ENCODE data around the gene KMT2B.
A peak's percentile ranks its signal among the peaks of the same experiment; 100 is the strongest.

KMT2B gene

DNA sequence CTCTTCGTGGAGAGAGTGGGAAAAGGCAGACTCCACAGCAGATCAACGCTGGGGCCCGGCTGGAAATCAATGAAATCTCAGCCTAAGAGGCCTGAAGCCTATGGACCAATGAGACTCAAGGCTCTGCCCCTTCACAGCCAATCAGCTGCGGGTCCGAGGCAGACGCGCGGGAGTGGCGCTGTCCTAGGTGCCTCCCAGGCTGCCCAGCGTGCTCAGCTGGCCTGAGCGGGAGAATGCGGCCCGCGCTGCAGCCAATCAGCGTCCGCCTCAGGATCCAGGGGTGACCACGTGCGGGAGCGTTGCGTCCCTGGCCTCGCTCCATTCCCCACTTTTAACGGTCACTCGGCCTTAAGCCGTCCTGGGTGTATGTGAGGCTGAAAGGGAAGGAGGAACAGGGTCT is 13.6 kb upstream of the KMT2B start, which contains the start of gene ZBTB32:
ZBTB32 (plus strand) TSS at position 341 of the 400 bp plus-strand sequence. CDS start 10,069 bp downstream, outside the sequence.
- DNase-seq = peak; percentile 81
- Histone ChIP-seq H3K79me2 (ENCODE audit: control insufficient read depth, insufficient read depth, low read length) (no peaks in the 10 kb centered on the region), H2BK15ac (replicated peaks; ENCODE audit: low read depth) (no peak within 1 kb of the TSS), H3K27me3 (ENCODE audit: insufficient read depth, low read length, poor library complexity) (no peaks in the 10 kb centered on the region), H3K4ac (ENCODE audit: low read depth, low read length) (no peak within 1 kb of the TSS), H3K9ac (ENCODE audit: low read length) (no peak within 1 kb of the TSS), H4K5ac (ENCODE audit: low read length) (no peak within 1 kb of the TSS), H2BK5ac (ENCODE audit: low read length) (no peak within 1 kb of the TSS), H3K36me3 (ENCODE audit: control insufficient read depth, insufficient read depth, low read length) (no peaks in the 10 kb centered on the region), H2AK5ac (ENCODE audit: low read length) (no peak within 1 kb of the TSS), H3K56ac (ENCODE audit: low read length) (no peak within 1 kb of the TSS), H3K27ac (ENCODE audit: low read depth, low read length) (no peak within 1 kb of the TSS), H3K79me1 (ENCODE audit: low read length) (no peaks in the 10 kb centered on the region), H3K18ac (ENCODE audit: low read length) (no peak within 1 kb of the TSS), H3K23ac (ENCODE audit: low read length) (no peak within 1 kb of the TSS), H4K8ac (ENCODE audit: low read depth, low read length) (no peak within 1 kb of the TSS), H2BK120ac (ENCODE audit: low read depth, low read length) (no peak within 1 kb of the TSS), H3K4me3 (ENCODE audit: low read length) (no peak within 1 kb of the TSS), H3K4me2 (ENCODE audit: low read length) (no peak within 1 kb of the TSS), H3K4me1 (ENCODE audit: control insufficient read depth, low read depth, low read length) (no peaks in the 10 kb centered on the region)
- no CpG with 5 or more reads among the region's 24 CpGs for WGBS (ENCODE audit: extremely low coverage, insufficient coverage, low lambda C conversion rate)

- Histone ChIP-seq H3K4me3 (ENCODE audit: low read length) (no peak overlapping the region), H3K18ac (ENCODE audit: low read length) (no peak overlapping the region), H3K27me3 (ENCODE audit: insufficient read depth, low read length, poor library complexity) (no peaks in the 10 kb centered on the region), H3K27ac (ENCODE audit: low read depth, low read length) (no peak overlapping the region), H3K9ac (ENCODE audit: low read length) (no peak overlapping the region), H3K79me2 (ENCODE audit: control insufficient read depth, insufficient read depth, low read length) (no peaks in the 10 kb centered on the region), H2AK5ac (ENCODE audit: low read length) (no peak overlapping the region), H3K23ac (ENCODE audit: low read length) (no peak overlapping the region), H2BK120ac (ENCODE audit: low read depth, low read length) (no peak overlapping the region), H4K8ac (ENCODE audit: low read depth, low read length) (no peak overlapping the region), H3K4me2 (ENCODE audit: low read length) (no peak overlapping the region), H3K56ac (ENCODE audit: low read length) (no peak overlapping the region), H3K79me1 (ENCODE audit: low read length) (no peaks in the 10 kb centered on the region), H2BK5ac (ENCODE audit: low read length) (no peak overlapping the region), H3K36me3 (ENCODE audit: control insufficient read depth, insufficient read depth, low read length) (no peaks in the 10 kb centered on the region), H3K4ac (ENCODE audit: low read depth, low read length) (no peak overlapping the region), H3K4me1 (ENCODE audit: control insufficient read depth, low read depth, low read length) (no peaks in the 10 kb centered on the region), H4K5ac (ENCODE audit: low read length) (no peak overlapping the region), H2BK15ac (replicated peaks; ENCODE audit: low read depth) (no peak overlapping the region)
- no CpG with 5 or more reads among the region's 1 CpG for WGBS (ENCODE audit: extremely low coverage, insufficient coverage, low lambda C conversion rate)
- DNase-seq = no peak
Observed at GRCh38 chr19:35708391-35708790, 9.4 kb upstream of the KMT2B start.

DNA sequence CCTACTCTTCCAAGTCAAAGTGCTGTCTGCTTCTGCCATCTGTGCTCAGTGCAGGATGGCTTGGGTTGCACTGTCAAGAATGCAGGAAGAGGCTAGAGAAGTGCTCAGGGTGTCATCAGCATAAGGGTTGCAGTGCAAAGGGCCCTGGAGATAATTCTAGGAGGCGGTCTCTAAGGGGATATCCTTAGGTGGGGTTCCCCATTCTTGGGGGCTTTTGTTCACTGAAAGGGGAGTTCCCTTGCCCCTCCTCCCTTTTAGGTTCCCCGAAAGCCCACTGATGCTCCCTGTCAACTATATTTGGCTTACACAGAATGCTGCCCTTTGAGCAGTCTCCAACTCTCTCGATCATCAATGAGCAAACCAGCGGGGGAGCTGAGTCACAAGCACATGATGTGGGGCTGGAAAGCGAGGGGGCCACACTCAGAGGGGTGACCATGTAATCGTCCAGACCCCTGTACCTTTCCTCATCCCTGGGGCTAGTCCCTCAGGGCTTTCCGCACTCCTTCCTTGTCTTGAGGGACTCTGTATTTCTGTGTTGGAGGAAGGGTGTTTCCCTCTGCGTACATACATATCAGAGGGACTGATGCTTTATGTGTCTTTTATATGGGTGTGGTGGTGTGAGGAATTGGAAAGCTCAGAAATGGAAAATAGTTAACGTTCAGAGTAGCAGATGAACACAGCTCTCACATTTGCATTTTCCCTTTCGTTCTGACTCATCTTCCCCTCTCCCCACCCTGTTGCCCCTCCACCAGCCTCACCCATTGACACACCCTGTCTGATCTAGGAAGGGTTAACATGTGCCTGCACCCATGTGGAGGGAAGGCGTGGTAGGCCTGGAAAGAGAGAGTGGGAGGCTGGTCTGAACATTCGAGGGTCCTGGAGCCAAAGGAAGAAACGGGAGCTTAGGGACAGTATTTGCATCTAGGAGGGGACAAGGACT is 6.7 kb upstream of the KMT2B start:
- Histone ChIP-seq H4K8ac (ENCODE audit: low read depth, low read length) (no peak overlapping the region), H3K4me1 (ENCODE audit: control insufficient read depth, low read depth, low read length) (peaks cover 2% of the 10 kb centered on the region), H3K79me2 (ENCODE audit: control insufficient read depth, insufficient read depth, low read length) (no peaks in the 10 kb centered on the region), H4K5ac (ENCODE audit: low read length) (no peak overlapping the region), H2BK5ac (ENCODE audit: low read length) (no peak overlapping the region), H3K23ac (ENCODE audit: low read length) (no peak overlapping the region), H3K27me3 (ENCODE audit: insufficient read depth, low read length, poor library complexity) (no peaks in the 10 kb centered on the region), H3K4ac (ENCODE audit: low read depth, low read length) (no peak overlapping the region), H3K56ac (ENCODE audit: low read length) (no peak overlapping the region), H3K79me1 (ENCODE audit: low read length) (no peaks in the 10 kb centered on the region), H2BK120ac (ENCODE audit: low read depth, low read length) (no peak overlapping the region), H3K9ac (ENCODE audit: low read length) (no peak overlapping the region), H3K4me2 (ENCODE audit: low read length) (no peak overlapping the region), H3K27ac (ENCODE audit: low read depth, low read length) (no peak overlapping the region), H3K4me3 (ENCODE audit: low read length) (no peak overlapping the region), H3K18ac (ENCODE audit: low read length) (no peak overlapping the region), H2AK5ac (ENCODE audit: low read length) (no peak overlapping the region), H3K36me3 (ENCODE audit: control insufficient read depth, insufficient read depth, low read length) (no peaks in the 10 kb centered on the region), H2BK15ac (replicated peaks; ENCODE audit: low read depth) (no peak overlapping the region)
- WGBS (ENCODE audit: extremely low coverage, insufficient coverage, low lambda C conversion rate) = no CpG with 5 or more reads among the region's 13 CpGs
- no peak for DNase-seq

GRCh38 chr19:35712567-35713505 is 5.0 kb upstream of the KMT2B start:
- no peak for DNase-seq
- Histone ChIP-seq H3K4me1 (ENCODE audit: control insufficient read depth, low read depth, low read length) (peaks cover 2% of the 10 kb centered on the region), H3K27me3 (ENCODE audit: insufficient read depth, low read length, poor library complexity) (no peaks in the 10 kb centered on the region), H3K79me2 (ENCODE audit: control insufficient read depth, insufficient read depth, low read length) (no peaks in the 10 kb centered on the region), H2BK15ac (replicated peaks; ENCODE audit: low read depth) (no peak overlapping the region), H3K27ac (ENCODE audit: low read depth, low read length) (no peak overlapping the region), H2BK5ac (ENCODE audit: low read length) (no peak overlapping the region), H3K4me2 (ENCODE audit: low read length) (no peak overlapping the region), H3K18ac (ENCODE audit: low read length) (no peak overlapping the region), H3K9ac (ENCODE audit: low read length) (no peak overlapping the region), H4K8ac (ENCODE audit: low read depth, low read length) (no peak overlapping the region), H3K36me3 (ENCODE audit: control insufficient read depth, insufficient read depth, low read length) (no peaks in the 10 kb centered on the region), H3K4ac (ENCODE audit: low read depth, low read length) (no peak overlapping the region), H3K56ac (ENCODE audit: low read length) (no peak overlapping the region), H3K23ac (ENCODE audit: low read length) (no peak overlapping the region), H2BK120ac (ENCODE audit: low read depth, low read length) (no peak overlapping the region), H4K5ac (ENCODE audit: low read length) (no peak overlapping the region), H3K79me1 (ENCODE audit: low read length) (no peaks in the 10 kb centered on the region), H2AK5ac (ENCODE audit: low read length) (no peak overlapping the region), H3K4me3 (ENCODE audit: low read length) (no peak overlapping the region)
- 100% methylated on average over 2 of the region's 11 CpGs for WGBS (ENCODE audit: extremely low coverage, insufficient coverage, low lambda C conversion rate)

GRCh38 chr19:35713506-35713850 is 4.3 kb upstream of the KMT2B start:
- H3K4me1 ChIP-seq (ENCODE audit: control insufficient read depth, low read depth, low read length) = peaks cover 2% of the 10 kb centered on the region
- H3K27me3 ChIP-seq (ENCODE audit: insufficient read depth, low read length, poor library complexity) = no peaks in the 10 kb centered on the region
- H2BK5ac ChIP-seq (ENCODE audit: low read length) = no peak overlapping the region
- H3K79me2 ChIP-seq (ENCODE audit: control insufficient read depth, insufficient read depth, low read length) = peaks cover 3% of the 10 kb centered on the region
- H2AK5ac ChIP-seq (ENCODE audit: low read length) = no peak overlapping the region
- DNase-seq = no peak
- no peak overlapping the region for H4K8ac ChIP-seq (ENCODE audit: low read depth, low read length)
- no peak overlapping the region for H3K56ac ChIP-seq (ENCODE audit: low read length)
- no peak overlapping the region for H3K18ac ChIP-seq (ENCODE audit: low read length)
- H3K4me2 ChIP-seq (ENCODE audit: low read length) = no peak overlapping the region
- peaks cover 1% of the 10 kb centered on the region for H3K79me1 ChIP-seq (ENCODE audit: low read length)
- H4K5ac ChIP-seq (ENCODE audit: low read length) = no peak overlapping the region
- H3K4me3 ChIP-seq (ENCODE audit: low read length) = no peak overlapping the region
- no peaks in the 10 kb centered on the region for H3K36me3 ChIP-seq (ENCODE audit: control insufficient read depth, insufficient read depth, low read length)
- H3K23ac ChIP-seq (ENCODE audit: low read length) = no peak overlapping the region
- H2BK15ac ChIP-seq (replicated peaks; ENCODE audit: low read depth) = no peak overlapping the region
- H3K4ac ChIP-seq (ENCODE audit: low read depth, low read length) = no peak overlapping the region
- no peak overlapping the region for H2BK120ac ChIP-seq (ENCODE audit: low read depth, low read length)
- H3K27ac ChIP-seq (ENCODE audit: low read depth, low read length) = no peak overlapping the region
- no peak overlapping the region for H3K9ac ChIP-seq (ENCODE audit: low read length)
- no CpG with 5 or more reads among the region's 2 CpGs for WGBS (ENCODE audit: extremely low coverage, insufficient coverage, low lambda C conversion rate)

Data from mesendoderm (in vitro differentiated cells).